NCI-H446 (cell line): ENCODE results near the gene NRTN.
A peak's percentile ranks its signal among the peaks of the same experiment; 100 is the strongest.

Source experiments
- DNase-seq, 2 experiments: peaks; one replicate each; lab custom pipeline; 2025; lab: John Stamatoyannopoulos, UW

NRTN gene

DNA sequence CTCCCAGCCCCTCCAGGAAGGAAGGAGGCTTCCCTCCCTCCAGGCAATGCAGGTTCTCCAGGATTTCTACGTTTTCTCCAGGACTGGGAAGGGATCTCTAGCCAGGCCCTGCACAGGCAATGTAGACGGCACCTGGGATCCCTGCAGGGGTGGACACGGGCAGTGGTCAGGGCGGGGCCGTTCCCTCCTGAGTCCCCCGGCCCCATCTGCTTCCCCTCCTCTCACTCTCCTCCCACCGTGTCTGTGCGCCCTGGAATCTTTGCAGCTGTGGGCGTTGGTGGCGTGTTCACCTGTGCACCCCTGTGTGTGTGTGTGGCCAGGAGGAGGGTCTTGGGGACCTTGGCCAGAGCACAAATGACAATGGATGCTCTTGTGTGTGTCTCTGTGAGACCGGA lies 10.0 kb downstream of the NRTN start:
- no peak for DNase-seq

DNA sequence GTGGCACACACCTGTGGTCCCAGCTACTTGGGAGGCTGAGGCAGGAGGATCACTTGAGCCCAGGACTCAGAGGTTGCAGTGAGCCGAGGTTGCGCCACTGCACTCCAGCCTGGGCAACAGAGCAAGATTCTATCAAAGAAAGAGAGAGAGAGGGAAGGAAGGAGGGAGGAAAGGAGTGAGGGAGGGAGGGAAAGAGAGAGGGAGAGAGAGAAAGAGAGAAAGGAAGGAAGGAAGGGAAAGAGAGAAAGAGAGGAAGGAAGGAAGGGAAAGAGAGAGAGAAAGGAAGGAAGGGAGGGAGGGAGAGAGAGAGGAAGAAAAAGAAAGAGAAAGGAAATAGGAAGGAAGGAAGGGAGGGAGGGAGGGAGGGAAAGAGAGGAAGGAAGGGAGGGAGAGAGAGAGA lies 12.4 kb downstream of the NRTN start:
- DNase-seq: no peak

DNA sequence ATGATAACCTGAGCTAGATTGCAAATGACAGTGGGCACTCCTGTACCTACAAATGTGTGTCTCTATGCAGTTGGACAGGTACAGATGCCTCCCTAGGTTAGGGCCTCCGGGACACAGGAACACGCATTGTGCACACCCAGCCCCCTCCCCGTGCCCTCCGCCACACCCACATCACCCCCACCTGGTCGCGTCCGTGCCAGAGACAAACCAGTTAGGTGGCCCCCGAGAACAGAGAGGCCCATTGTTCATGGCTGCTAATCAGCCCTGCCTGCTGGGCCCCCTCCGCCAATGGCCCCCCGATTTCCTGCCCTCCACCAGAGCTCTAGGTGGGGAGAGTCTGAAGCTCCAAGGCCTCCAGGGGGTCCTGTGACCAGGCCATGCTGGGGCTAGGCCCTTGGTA lies 13.7 kb downstream of the NRTN start:
- DNase-seq: no peak

DNA sequence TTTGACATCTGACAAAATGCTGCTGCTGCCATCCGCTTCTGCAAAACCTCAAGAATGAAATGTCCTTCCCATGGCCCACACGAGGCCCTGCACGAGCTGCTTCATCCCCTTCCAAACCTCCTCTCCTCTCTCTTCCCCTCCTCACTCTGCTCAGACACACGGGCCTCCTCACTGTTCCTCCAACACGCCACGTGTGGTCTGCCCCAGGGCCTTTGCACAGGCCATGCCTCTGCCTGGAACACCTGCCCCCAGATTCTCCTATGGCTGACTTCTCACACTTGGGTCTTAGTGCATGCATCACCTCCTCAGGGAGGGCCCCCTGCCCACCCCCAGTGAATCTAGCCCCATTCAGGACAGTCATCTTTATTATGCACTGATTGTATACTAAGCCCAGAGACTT lies 15.9 kb downstream of the NRTN start:
- no peak for DNase-seq

DNA sequence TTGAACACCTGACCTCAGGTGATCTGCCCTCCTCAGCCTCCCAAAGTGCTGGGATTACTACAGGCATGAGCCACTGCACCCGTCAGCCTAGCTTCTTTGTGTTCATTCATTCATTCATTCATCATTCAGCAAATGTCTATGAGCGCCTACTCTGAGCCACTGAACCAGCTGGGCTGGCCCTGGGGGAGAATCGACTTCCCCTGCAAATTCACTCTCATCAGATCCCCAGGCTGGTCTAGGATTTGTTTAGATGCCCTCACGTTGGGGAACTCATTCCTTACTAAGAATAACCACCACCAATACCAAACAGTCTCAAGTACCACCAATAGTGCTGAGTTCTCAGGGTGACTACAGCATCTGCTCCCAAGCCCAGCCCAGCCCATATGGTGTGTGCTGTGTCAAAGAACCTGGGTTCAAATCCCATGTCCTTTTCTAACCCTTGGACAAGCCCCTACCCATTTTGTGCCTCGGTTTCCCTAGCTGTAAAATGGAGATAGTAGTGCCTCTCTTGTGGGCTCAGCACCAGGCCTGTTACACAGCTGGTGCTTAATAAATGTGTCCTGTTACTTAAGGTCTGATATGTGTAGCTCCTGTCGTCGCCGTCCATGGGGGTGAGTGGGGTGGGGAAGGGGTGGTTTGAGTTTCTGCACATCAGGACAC lies 16.8 kb downstream of the NRTN start:
- DNase-seq: no peak

DNA sequence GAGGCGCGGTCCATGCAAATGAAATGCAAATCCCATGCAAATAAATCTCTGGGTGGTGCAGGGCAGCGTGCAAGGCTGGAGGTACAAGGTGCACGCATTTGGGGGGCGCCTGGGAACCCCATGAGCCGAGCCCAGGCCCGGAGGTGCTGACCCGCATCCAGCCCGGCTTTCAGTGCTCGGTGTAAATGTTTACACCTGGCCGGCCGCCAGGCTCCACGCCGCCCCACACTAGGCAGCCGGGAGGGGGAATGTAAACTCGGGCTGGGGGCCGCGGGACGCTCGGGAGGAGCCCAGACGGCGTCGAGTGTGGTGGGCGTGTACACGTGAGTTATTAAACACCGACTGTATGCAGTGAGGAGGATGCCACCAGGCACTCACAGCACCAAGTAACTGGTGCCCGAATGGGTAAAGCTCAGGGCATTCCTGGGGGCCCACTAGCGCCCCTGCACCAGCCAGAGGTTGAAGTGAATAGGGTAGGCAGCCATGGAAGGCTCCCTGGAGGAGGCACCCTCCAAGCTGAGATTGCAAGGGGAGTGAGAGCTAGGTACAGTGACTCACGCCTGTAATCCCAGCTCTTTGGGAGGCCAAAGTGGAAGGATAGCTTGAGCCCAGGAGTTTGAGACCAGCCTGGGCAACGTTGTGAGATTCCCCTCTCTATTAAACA lies 17.4 kb downstream of the NRTN start:
- no peak for DNase-seq

DNA sequence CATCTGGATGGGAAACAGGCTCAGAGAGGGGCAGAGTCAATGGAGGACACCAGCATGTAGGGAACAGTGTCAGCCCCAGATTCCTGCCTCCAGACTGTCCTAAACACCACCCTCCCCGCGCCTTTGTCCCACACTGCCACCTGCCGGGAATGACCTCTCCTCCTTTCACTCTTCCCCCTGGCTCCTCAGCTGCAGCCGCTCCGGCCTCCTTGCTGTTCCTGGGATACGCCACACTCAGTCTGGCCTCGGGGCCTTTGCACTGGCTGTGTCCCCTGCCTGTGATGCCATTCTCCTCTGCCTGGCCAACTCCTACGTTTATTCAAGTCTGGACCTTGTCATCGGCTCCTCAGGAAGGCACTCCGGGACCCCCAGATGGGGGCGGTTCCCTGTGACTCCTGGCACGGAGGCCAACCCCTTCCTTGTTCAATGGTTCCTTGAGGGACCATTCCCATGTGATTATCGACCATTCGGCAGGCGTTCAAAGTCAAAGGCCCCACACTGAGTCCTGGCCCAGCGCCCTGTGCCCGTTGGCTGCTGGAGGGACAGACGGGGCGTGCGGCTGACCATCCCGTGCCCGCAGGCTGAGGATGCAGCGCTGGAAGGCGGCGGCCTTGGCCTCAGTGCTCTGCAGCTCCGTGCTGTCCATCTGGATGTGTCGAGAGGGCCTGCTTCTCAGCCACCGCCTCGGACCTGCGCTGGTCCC lies 18.9 kb downstream of the NRTN start:
- DNase-seq: no peak

DNA sequence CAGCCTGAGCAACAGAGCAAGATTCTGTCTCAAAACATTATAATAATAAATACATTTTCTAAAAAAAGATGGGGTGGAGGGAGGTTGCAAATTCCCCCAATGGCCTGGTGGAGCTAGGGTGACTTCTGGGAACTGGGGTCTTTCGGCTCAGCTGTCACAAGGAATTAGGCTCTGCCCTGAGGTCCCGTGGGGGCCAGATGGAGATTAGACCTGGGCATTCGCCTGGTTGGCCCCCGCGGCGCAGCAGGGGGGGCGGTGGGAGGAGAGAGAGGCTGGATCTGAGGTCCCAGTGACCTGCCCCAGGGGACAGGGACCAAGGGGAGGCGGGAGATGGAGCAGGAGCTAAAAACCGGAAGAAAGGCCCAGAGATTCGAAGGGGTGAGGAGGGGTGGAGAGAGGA lies 19.9 kb downstream of the NRTN start:
- DNase-seq: no peak

DNA sequence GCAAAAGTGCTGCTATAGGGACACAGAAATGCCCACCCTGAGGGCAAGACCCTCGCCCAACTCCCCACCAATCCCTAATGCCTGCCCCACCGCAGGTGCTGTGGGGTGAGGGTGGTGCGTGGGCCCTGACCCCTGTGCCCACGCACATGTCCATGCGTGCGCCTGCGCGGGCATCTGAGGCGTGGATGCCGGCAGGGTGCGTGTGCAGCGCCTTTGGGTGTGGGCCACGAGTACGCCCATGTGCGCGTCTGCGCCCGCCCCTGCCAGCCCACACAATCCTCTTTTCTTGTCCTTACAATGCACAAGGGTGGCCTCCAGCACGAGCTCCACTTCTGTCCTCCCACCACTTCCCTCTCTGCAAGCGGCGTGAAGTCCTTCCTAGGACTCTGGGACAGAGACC lies 20.3 kb downstream of the NRTN start:
- no peak for DNase-seq

DNA sequence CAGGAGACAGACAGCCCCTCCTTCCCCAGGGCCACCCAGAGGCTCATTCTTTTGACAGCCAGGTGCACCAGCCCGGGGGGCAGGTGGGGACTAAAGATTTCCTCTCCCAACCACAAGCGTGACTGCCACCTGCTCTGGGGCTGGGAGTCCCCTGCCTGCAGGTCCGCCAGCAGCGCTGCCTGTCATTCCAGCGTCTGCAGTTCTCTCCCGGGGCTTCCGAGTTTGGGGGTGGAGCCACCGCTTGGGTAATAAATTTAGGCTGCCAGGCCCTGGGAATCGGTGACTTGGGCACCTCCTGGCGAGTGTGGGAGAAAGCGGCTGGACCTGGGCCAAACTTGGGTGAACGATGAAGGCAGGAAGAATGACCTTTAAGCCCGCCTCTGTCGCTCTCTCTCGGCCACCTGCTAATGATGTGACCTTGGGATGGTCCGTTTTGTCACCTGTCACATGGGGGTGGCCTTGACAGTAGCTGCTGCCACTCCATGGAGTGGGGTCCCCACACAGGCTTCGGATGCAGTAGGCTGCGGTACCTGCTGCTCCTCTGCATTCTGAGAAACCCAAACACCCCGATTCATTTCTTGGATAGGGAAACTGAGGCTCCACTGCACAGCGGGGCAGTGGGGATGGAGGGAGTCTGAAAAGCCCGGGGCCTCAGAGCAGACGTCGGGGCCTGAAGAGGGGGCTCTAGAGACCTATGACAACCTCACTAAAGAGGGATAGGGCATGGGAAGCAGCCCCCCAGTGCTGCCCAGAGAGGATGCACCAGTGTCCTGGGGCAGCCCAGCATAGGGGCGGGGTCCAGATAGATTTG lies 21.9 kb downstream of the NRTN start:
- no peak for DNase-seq

DNA sequence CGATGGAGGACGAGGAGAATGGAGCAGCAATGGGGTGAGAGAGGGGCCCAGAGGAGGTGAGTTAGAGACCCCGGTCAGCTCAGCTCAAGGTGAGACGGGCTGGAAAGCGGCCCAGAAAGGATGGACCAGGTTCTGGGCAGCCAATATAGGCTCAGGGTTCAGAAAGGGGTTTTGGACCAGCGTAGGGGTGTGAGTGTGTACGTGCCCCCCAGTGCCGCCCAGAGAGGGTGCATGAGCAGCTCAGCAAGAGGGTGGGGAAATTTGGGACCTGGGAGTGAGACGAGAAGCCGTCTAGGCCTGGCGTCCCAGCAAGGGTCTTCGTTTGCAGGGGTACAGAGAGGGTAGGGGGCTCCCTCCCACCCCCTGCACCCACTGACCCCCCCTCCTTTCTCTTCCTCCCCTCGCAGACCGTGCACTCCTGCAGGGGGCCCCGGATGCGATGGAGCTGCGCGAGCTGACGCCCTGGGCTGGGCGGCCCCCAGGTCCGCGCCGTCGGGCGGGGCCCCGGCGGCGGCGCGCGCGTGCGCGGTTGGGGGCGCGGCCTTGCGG lies 22.5 kb downstream of the NRTN start:
- no peak for DNase-seq

DNA sequence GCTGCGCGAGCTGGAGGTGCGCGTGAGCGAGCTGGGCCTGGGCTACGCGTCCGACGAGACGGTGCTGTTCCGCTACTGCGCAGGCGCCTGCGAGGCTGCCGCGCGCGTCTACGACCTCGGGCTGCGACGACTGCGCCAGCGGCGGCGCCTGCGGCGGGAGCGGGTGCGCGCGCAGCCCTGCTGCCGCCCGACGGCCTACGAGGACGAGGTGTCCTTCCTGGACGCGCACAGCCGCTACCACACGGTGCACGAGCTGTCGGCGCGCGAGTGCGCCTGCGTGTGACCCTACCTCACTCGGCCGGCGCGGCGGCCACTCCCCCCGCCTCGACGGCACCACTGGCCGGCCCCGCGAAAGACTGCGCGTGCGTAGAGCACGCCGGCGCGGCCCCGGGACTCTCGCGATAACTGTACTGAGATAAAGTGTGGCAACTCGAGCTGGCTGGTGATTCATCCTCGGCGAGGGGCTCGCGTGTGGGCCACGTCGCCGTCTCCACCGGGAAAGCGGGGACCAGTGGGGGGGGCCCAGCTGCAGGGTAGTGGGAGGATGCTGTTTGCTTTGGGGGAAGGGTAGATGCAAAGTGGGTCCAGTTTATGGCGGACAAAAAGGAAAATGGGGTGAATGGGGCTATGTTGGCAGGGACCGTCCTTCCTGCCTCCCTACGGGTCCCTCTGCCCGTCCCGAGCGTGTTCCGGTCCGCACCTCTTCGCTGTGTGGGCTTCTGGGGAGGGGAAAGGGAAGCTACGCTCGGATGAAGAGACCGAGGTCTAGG lies 23.2 kb downstream of the NRTN start:
- DNase-seq: peak; percentile 95 to 98

DNA sequence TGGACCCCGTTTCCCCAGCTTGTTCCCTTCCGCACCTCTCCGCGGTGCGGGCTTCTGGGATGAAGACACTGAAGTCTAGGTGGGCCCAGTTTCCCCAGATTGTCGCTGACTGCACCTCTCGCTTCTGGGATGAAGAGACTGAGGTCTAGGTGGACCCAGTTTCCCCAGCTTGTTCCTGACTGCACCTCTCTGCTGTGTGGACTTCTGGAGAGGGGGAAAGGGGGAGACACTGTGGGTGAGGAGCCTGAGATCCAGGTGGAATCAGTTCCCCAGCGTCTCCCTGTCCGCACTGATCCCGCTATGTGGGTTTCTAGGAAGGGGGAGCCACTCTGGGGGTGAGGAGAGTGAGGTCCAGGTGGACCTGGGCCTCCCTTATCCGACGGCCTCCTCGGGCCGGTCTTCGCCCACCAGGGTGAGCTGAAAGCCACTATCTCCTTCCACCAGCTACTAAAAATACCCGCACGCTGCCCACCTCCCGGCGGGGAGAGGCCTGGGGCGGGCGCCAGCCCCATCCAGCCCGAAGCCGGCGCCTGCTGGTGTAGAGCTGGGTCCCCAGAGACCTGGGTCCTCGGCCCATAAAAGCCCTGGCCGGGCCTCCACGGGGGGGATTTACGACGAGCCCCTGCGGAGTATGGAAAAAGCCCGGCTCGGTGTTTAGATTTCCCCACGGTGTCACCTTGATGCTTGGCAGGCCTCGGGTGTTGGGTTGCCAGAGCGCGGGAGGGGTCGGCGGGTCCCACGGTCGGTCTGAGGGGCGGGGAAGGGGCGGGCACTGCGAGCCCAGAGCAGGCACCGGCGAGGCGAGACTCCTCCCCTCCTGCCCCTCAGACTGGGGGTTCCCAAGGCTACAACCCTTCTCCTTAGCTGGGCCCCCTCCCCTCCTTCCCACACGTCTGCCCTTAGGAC lies 24.0 kb downstream of the NRTN start:
- DNase-seq: peak in 1 of 2 experiments; percentile 52

DNA sequence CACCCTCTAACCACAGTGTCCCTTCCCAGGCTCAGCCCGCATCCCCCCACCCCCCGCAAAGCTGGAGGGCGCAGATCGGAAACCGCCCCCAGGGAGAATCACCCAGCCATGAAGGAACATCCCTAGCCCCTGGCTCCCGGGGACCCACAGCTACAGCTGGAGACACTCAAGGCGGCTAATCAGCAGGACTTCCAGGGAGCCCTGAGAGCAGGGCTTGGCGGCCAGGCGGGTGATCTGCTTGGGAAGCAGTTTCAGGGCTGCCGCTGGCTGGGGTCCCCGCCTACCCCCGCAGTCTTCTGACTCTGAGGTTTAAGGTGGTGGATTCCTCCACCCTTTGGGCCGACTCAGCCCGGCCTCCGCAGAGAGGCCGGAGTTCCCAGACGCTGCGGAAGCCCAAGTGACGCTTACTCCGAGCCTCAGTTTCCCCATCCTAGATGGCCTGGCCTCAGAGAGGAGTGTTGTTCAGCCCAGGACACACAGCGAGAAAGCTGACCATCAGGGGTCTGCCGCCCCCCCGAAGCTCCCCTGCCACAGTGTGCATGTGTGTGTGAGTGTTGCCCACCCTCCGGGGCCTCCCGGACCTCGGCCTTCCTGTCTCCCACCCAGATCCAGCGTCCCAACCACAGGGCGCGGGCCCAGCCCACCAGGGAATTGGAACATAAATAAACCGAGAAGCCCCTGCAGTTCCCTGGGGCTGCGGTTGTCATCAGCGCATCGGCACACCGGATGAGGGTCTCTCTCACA lies 24.9 kb downstream of the NRTN start:
- no peak for DNase-seq

DNA sequence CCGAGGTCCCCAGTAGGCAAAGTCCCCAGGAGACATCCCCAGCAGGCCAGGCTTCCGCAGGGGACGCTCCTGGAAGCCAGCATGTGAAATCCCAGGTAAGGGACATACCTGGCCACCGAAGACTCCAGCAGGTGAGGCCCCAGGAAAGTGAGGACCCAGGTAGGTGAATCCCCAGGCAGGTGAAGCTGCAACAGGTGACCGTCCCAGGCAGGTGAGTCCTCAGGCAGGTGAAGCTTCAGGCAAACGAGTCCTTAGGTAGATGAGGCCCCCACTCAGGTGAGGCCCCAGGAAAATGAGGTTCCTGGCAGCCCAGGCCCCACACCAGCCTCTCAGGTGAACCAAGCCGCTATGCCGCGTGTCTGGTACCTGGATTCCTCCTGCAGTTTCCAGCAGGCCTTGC lies 26.3 kb downstream of the NRTN start:
- no peak for DNase-seq

DNA sequence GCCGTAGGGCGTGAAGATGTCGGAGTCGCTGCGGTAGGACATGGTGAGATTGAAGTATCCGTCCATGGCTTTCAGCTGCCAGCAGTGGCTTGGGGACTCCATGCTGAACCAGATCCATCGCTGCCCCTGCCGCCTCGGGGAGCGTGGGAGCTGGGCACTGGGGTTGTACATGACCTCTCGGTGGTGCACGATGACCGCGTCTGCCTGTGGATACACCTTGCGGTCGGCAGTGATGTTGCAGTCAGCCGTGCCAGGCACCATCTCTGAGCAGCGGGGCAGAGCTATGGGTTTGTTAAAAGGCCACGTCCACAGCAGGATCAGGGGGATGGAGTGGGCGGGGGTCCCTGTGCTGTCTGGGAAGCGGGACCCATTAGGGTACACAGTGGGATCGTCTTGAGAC lies 27.2 kb downstream of the NRTN start:
- no peak for DNase-seq

DNA sequence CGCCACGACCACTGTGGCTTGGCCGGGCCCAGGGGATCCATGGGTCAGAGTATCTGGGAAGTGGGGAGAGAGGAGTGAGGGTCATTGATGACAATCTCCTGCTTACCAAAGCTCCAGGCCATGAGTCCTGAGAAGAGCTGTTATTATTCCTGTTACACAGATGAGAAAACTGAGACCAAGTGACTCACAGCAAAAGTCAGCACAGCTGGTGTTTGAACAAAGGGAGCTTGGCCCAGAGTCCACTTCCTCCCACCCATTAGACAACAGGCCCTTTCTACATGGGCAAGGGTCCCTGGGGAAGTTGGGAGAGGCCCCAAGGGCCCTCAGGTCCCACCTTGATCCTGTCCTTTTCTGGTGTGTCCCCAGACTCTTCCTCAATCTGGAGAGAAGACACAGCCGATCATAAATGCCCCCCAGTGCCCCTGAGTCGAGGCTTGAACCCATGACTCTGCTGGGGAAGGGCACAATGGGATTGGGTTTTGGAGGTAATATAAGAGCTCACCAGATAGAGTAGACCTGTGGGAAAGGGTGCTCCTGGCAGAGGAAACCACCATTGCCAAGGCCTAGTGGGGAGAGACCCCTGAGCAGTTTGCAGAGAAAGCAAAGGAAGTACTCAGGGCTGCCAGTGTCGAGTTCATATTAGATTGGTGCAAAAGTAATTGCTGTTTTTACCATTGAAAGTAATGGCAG lies 27.8 kb downstream of the NRTN start:
- no peak for DNase-seq

DNA sequence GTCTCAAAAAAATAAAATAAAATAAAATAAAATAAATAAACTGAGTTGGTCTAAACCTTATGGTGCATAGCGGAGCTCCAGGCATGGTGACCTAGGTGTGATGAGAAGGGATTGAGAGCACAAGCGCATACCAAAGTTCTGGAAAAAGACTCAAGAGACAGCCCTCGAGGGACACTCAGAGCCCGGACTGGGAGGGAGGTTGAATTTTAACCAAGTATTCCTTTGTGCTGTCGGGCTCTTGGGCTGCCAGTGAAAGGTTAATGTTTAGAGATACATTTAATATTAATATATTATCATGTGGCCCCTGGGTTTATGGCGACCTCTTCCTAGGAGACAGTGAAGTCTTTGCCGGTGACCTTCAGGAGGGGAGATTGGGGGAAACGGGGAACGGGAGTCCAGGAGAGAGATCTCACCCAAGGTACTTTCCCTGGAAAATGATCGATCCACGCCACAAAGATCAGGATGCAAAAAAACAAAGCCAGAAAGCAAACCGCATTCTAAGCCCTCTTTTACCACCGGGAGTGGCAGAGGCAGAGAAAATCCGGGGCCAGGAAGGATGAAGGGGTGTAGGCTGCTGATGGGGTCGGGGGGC lies 33.0 kb downstream of the NRTN start:
- no peak for DNase-seq
